HG03457 (cell line): Measurements from ENCODE around the gene PLP1.
A peak's percentile ranks its signal among the peaks of the same experiment; 100 is the strongest.

ENCODE experiments used
- ATAC-seq: cut with Tn5 transposase; IDR thresholded peaks from one replicate; pipeline ENCODE4 v1.9.1; 2021; ENCODE audit warnings: moderate number of reproducible peaks; ENCODE audit not compliant: unreplicated experiment

PLP1 gene

DNA sequence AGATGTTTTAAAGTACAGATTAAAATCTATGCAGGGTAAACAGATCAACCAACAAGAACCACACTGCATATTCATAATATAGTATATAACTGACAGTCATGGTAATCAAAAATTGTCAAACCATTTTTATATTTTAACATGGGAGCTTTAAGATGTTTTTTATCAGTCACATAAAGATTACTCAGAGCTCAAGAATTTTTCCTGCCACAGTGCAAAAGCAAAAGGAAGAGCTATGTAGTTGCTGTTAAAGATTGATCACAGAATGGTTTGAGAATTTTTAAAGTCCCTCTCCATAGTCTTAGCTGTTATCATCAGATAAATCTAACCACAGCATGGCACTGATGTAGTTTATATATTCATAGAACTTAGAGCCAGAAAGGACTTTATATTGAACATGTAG, 47.0 kb downstream of the PLP1 start:
- ATAC-seq: no peak

DNA sequence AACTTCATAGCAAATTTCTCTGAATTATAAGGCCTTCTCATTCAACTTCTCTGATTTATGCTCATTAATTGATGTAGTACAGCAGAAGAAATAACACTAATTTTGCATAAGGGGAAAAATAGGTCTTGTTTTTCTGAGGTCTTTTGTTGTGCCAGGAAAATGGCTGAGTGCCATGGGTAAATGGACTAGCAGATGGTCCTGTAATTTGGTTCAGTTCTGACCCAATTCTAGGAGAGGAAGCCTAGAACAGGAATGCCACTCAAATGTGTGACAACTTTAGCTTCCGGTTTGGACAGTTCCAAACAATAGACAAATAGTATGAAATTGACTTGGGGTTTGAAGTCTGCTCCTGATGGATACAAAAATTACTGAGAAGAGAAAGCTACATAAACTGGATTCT, 49.2 kb downstream of the PLP1 start:
- ATAC-seq: no peak

DNA sequence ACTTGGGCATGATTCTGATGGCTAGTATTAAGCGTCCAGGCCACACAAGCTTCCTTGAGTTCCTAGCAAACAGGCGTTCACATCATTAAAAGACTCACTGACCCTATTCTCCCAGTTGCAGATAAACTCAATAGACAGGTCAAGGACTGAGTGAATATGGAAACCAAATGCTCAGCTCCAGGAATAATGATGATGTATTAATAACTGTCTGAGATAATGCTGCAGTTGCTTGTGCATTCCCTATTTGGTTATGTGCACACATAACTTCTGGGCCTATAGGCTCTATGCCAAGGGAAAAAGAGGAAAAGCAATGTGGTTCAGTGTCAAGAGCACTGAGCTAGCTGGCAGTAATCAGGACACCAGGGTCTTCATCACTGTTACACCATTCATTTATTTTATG, 51.9 kb downstream of the PLP1 start:
- ATAC-seq: no peak

DNA sequence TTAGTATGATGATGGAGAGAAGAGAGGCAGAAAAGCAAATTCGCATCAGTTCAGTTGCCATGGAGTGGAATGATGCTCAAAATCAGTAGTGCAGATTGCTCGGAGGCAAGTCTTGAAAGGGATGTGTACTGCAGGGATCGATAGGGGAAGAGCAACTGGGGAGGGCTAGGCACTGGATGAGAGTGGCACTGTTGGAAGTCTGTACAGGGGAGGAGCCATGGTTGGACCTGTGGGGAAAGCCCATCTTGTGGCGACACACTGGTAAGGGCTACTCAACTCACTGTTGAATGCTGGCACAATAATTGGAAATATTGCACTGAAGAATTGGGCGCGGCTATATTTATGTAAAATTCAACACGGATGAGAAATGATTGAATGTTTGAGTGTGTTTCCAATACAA, 54.2 kb downstream of the PLP1 start:
- no peak for ATAC-seq

DNA sequence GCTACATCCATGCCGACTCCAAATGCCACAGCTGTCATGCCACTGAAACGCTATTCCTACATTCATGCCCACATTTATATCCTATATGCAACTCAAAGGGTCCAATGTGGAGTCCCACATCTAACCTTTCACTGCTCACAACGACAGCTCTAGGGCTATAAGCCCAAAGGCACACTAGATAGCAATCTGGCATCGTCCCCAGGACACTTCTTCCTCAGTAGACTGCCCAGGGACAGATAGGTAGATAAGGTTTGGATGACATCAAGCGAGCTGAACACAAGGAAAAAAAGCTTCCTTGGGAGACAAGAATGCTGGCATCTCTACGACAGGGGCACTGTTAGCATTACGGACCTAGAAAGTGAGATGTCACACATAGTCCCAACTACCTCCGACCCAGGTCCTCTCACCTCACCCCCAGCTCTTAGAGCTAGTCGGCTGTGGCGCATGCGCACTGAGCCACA, 54.7 kb downstream of the PLP1 start:
- peak; percentile 91 for ATAC-seq

DNA sequence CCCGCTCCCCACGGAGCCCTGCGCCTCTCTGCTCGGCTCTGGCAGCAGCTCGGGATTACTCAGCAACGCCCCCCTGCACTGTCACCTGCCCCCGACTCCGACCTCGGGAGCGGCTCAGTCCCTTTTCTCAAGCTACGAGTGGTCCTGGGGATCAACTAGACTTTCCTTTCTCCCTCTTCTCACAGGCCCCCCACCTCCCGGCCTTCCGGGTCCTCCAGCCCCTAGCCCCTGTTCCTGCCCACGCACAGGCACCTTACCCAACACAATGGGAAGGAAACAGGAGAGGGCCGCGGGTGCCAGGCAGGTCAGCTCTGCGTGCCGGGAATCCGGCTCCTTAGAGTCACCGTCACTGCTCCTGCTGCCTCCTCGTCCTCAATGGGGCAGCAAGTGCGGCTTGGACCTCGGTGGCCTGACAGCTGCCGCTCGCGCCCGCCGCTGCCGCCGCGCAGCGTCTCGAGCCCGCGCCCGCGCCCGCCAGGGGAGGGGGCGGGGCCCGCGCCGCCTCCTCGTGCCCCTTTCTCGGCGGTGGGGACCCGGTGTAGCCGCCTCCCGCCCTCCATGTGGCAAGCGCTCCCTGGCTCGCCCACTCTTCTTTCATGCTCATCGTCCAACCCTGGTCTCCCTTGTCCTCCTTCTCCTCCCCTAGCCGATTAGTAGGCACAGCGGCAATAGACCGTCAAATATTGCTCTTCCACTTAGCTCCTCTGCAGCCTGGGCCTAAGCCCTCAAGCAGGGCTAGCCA, 55.3 kb downstream of the PLP1 start, which contains the start of gene RAB9B:
TSS of gene RAB9B (minus strand) at position 455 of the 742 bp plus-strand sequence. CDS start 6,473 bp downstream, outside the sequence.
- ATAC-seq: peak; percentile 44

DNA sequence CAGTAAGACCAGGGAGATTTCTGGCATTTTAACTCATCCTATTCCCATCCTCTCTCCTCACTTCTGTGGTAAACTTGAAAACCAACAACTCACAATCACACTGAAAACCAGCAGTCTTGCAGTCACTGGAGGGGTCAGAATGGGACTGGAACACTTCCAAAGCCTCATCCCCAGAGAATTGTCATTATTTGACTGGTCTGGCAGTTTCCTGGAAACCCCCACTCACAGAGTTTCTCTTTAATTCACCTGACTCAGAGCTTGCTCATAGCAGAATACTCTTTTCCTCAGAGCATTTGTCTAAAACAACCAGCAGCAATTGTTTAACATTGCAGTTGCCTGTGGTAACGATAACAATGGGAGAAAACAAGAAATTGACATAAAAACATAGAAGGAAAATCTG, 62.8 kb downstream of the PLP1 start:
- ATAC-seq: no peak
